Hematopoietic multipotent progenitor cell treated with erythropoietin and hydrocortisone succinate and interleukin-3 and kit ligand, for 8 days (in vitro differentiated cells): ENCODE measurements around the gene PAPLN.

Experiments
- DNase-seq: peaks from one replicate; pipeline ENCODE4 v3.0.0-alpha.2; 2015

The PAPLN gene

DNA sequence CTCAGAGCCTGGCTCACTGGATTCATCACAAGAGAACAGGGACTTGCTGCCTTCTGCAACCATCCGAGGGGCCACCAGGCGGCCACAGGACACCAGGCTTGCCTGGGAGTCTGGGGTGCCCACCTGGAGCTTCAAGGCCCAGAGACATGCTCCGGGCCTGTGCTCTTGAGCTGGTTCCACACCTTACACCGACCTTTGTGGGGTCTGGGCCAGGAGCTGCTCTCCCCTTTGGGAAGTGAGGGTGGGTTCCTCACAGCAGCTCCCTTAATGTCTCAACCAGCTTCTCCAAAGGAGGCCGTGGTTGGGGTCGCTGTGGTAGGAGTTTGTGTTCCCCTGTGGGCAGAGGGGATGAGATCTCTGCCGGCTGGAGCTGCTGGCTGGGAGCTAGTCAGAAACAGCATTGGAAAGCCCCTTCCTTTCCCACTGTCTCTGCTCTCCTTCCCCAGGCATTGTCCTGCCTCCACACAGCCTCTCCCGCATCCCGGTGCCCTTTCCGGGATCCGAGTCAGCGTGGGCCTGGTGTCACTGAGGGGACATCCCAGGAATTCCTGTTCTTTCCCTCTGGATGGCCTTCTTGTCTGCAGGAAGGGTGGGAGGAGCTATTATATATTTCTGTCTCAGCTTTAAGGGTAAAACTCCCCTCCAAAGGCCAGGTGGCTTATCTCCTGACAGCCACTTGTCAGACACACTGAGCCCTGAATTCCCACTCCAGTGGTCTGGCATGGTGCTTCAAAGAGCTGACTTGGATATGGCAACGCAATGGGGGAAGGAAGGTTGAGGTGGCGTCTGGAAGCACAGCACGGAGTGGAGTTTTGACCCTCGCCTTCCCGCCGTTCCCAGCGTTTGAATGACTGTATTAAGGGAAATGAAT, 5.1 kb upstream of the PAPLN start:
- peak; percentile 16 for DNase-seq

DNA sequence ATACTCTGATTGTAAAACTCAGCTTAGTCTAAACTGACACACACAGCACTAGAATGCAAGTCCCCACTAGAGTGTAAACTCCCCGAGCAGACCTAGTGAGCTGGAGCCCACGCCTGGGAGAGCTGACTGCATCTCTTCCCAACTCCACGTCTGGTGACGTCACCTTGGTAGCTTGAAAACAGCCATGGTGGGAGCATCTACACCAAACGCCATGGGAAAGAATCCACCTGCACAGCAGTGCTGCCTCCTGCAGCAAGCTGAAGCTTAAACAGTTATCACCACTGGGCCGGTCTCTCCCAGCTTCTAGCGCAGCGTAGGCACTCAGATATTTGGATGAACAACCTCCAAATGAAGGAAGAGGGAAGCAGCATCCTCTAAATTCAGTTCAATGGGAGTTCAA, 4.3 kb upstream of the PAPLN start:
- DNase-seq: no peak

DNA sequence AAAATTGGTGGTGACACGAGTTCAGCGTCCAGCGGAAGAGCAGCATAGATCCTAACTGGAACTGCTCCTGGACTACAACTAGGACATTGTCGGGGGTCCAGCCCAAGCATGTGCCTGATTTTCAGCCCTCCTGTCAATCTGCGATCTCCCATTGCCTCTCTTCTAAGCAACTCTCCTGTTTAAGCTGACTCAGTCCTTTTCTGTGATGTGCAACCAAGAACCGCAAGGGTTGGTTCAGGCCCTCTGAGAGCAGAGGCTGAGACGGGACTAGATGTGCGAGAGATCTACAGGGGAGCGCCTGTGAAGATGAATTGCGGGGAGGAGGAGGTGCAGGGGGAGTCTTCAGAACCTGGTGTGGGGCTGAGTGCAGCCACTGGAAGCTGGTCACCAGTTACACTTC, 3.7 kb upstream of the PAPLN start:
- DNase-seq: no peak

DNA sequence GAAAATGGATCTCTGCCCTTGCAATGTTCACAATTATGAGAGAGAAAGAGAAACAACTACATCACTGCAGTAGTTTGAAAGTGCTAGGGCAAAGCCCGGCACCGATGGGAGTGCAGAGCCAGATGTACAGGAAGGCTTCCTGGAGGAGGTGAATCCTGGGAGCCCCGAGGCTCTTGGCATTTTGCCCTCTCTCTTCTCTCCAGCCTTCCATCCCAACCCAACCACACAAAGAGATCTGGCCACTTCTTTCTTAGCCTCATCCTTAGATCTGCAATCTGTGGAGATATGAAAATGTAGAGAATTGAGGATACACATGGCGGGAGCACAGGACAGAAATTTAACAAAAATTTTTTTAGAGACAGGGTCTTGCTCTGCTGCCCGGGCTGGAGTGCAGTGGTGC, 3.3 kb upstream of the PAPLN start:
- no peak for DNase-seq

DNA sequence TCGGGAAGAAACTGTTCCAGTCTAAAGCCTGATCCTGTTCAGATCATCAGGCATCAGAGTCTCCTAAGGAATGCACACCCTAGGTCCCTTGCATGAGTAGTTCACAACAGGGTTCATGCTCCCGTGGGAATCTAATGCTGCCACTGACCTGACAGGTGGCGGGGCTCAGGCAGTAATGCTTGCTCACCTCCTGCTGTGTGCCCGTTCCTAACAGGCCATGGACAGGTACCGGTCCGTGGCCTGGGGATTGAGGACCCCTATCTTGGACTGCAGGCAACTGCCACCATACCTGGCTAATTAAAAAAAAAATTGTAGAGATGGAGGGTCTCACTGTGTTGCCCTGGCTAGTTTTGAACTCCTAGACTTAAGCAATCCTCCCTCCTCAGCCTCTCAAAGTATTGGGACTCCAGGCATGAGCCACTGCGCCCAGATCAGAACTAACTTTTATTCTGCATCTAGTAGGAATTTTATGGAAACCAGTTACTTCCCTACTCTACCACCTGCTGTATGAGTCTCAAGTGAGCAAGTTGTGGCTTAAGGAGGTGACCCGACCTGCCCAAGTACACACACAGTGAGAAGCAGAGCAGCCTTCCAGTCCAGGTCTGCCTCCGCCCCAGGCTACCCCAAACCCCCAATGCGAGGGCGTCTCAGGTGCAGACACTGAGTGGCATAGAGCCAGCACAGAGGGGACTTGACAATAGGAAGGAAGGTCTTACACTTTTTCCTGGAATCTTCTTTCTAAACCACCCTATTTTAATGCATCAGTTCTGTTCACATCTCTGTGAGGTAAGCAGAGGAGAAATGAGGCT, 2.5 kb upstream of the PAPLN start:
- no peak for DNase-seq

DNA sequence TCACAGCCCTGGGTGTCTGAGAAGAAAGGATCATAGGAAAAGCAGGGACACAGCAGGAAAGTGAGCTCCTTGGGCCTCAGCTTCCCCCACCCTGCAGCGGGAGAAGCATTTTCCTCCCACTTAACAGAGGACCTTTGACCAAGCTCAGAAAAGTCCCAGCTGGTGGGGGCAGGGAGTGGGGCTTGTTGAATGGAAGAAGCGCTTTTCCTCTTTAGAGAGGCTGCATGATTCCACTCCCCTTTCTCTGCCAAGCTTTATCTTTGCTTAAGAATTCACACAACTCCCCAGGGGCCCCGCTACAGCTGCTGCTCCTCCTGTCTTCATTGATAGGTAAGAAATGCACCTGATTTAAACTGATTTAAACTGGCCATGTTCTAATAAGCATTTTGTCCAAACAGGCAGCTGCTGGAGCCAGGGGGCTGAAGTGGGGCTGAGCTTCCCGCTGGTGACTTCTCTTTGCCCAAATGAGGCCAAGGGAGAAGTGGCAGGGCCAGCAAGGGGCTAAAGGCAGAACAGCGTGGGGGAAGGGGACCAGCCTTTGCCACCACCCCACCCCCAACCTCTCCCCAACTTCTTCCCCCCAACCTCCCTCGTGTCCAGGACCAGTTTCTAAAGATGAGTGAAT, 1.7 kb upstream of the PAPLN start:
- no peak for DNase-seq

DNA sequence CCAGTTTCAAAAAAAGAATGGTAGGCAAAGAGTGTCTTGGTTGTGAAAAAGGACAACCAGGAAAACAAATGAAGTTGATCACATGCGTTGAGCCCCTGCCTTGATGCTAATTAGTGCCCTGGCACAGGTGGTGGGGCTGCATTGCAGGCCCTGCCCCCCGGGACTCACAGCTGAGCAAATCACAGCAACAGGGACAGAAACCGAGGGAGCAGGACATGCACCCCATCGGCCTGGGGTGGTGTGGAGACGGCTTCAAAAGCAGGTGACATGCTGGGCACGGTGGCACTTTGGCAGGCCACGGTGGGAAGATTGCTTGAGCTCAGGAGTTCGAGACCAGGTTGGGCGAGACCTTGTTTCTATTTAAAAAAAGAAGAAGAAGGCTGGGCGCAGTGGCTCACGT, 1.1 kb upstream of the PAPLN start:
- no peak for DNase-seq

DNA sequence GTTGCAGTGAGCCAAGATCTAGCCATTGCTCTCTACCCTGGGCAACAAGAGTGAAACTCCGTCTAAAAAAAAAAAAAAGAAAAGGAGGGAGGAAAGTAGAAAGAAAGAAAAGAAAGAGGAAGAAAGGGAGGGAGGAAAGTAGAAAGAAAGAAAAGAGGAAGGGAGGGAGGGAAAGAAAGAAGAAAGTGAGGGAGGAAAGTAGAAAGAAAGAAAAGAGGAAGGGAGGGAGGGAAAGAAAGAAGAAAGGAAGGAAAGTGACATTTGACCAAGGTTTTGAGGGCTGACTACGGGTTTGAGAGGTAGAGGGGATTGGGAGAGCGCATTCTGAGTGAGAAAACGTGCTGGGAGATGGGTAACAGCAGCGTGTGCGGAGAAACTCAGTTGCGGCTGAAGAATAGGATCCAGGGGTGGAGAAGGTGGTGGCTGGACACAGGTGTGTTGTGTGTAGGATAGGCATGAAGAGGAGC, 521 bp upstream of the PAPLN start:
- DNase-seq: no peak

DNA sequence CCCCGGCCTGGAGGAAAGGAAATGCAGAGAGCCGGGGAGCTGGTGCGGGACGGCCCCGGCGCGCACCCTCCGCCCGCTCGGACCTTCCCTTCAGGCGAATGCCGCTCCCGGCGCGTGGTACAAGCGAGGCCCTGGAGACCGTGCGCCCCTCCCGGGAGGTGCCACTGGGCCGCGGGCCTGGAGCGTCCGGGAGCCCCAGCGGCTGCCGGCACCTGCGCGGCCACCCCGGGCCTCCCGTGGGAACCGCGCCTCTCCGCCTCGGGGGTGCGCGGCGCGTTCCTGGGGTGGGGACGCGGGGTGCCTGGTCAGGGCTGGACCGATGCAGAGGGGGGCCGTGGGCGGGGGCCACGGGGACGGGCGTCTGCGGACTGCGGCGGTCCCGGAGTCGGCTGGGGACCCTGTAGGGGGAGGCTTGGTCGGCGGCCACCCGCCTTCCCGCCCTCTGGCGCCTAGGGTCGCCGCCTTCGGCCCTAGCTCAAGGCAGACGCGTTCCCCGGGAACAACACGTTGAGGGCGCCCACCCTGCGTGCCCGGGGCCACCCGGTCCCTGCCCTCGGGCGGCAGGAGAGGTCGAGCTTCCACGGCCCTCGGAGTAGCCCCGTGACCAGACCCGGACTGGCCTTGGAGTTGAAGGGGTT, 599 bp downstream of the PAPLN start:
- DNase-seq: no peak

DNA sequence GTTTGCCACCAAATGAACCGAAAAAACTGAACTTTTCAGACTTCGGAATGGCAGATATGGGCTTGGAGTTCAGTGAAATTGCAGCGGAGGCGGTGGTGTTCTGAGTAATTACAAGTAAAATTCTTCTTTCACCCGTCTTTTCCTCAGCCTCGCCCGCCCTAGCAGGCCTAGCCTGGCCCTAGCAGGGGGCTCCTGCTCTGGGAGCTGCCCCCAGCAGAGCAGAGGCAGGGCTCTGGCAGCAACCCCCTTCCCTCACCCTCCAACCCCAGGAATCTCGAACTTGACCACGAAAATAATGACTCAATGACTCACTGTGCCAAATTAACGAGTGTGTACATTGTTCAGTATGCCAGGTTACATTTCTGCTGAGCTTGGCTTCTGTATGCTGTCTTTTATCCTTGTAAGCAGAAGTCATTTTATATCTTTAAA, 1.1 kb downstream of the PAPLN start:
- DNase-seq: no peak

DNA sequence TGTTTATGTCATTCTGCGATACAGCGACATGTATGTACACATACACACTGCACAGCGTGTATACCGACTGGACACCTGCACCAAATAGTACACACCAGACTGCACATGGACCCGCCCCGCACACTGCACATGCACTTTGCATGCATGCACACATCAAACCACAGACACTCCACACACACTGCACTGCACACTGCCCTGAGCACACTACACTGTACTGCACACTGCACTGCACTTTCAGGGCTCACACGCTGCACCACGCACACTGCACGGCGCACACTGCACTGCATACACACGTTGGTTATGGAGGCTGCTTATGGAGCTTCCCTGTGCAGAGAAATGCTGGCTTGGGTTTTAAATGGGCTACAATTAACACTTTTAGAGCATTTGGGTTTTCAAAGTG, 1.6 kb downstream of the PAPLN start:
- DNase-seq: no peak

DNA sequence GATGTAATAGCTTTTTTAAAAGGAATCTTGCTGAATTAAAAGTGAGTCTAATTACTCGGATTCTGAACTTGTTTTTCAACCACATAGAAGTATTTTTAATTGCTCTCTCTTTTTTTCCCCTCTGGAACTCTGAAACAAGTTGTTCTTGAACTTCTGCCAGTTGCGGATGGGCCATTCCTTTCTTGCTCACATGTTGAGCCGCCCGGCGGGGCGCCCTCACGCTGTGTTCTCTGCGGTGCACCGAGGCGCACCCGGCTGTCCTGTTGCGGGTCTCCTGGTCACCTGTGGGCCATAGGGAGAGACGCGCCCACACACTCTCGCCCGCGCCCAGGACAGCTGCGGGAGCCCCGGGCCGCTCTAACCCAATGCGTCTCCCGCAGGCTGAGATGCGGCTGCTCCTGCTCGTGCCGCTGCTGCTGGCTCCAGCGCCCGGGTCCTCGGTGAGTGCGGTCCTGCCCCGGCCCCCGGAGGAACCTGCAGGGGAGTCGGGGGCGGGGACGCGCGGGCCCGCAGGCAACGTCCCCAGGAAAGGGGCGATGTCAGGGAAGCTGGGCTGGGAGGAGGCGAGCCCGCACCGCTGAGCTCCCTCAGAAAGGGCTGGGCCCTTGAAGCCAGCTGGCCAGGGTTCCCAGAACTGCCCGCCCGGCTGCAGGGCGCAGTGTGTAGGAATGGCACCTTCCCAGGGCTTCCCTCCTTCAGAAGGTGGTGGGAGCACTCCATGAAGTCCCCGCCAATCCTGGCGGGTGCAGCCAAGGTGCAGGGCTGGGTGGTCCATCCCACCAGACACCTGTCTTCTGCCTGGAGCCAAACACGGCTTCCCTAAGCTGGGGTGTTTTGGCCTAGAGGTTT, 2.3 kb downstream of the PAPLN start:
- DNase-seq: no peak

DNA sequence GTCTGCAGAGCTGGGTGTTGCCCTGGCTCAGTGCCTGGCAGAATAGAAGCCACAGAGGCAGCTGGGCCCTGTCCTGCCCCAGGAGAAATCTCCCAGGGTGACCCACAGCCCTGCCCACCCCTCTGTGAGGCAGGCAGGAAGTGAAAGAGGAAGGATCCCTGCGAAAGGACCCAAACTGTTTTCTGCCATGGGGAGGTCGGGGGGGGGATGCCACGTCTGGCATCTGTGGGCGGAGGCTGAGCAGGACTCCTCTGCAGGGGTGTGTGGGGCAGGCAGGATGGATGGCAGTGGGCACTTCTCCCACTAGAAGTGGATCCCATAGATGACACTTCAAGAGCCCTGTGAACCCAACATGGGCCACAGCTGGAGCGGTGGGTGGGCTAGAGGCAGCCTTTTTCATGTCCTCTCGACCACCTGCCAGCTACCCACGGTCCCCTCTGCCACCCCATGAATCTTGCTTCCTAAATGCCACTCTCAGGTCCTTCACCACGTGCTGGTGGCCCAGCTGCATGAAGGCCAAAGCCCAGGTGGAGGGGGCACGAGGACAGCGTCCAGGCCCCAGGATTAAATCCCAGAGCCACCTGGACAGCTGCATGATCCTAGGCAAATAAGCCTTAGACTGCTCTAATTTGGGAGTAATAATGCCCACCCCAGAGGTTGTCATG, 3.6 kb downstream of the PAPLN start:
- DNase-seq: no peak

DNA sequence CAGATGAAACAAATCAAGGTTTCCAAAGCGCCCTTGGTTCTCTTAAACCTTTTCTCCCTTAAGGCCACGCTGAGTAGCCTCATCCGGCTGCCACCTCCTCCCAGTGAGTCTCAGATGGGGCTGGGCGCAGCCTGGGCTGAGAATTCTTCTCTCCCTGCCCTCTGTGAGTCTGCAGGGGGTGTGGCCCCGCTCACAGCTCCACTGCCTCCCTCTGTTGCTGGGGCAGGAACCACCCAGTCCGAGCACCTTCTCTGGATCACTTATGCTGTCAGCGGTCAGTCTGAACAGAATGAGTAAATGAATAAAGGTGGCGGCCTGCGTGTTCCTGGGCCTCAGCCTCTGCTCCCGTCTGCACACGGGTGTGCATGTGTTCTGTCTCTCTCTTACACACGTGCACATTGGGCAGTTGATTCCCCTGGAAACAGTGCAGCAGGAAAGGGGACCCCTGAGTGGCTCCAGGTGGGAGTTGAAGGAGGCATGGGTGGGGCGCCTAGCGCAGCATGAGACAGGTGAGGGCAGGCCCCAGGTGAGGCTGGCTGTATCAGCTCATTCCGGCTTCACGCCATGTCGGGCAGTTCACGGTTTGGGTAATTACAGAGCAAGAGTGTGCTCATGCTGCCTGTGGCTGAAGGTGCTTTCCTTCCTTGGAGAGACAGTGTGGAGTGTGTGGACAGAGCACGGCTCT, 4.3 kb downstream of the PAPLN start:
- DNase-seq: no peak

DNA sequence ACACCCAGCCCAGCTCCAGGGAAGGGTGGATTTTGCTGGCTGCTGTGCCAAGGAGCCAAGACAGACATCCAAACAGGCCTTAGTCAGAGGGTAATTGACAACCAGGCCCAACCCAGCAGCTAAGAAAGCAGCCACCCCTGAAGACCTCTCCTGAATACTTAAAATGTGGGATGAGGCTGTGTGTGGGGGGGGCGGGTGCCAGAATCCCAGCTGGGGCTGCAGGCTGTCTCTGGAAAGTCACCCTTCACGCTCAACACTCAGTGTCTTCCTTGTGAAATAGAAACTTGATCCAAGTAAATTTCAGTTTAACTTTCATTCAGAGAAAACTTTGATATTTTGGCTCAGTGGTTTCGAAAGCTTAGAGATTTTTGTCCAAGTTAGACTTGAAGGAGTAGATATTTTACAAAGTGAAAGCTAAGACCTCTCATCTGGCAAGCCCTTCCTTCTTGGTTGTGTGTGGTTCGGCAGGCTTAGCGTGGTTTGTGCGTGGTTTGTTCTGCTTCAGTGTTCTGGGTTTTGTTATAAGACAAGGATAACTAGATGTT, 5.1 kb downstream of the PAPLN start:
- DNase-seq: no peak

DNA sequence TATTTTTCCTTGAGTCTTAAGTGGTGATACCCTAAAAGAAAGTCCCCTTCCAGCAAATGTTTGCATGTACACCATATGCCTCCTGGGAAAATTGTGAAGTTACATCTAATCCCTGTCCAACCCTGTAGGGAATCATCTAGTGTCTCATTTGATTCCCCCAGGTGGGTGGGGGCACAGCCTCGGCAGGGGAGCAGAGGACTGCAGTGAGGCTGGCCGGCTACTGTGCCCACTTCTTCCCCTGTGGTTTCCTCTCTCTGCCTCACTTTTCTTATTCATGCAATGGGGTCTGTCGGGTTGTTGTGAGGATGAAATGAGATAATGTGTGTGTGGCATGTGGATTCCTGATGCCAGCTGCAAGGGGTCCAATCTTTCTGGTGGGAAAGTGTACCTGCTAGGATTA, 6.0 kb downstream of the PAPLN start:
- DNase-seq: no peak

DNA sequence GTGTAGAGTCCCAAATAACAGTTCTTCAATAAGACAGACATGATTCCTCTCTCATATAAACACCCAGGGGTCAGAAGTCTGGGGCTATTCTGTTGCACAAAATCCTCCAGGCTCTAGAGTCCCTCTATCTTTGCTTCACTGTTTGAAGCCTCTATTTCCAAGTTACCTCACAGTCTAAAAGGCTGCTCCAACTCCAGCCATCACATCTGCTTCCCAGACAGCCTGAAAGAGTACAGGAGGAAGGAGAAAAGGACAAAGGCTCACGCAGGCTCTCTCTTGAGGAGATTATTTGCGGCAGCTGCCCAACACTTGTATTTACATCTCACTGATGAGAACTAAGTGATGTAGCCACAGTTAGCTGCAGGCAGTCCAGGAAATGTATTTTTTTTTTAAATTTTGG, 6.4 kb downstream of the PAPLN start:
- no peak for DNase-seq

DNA sequence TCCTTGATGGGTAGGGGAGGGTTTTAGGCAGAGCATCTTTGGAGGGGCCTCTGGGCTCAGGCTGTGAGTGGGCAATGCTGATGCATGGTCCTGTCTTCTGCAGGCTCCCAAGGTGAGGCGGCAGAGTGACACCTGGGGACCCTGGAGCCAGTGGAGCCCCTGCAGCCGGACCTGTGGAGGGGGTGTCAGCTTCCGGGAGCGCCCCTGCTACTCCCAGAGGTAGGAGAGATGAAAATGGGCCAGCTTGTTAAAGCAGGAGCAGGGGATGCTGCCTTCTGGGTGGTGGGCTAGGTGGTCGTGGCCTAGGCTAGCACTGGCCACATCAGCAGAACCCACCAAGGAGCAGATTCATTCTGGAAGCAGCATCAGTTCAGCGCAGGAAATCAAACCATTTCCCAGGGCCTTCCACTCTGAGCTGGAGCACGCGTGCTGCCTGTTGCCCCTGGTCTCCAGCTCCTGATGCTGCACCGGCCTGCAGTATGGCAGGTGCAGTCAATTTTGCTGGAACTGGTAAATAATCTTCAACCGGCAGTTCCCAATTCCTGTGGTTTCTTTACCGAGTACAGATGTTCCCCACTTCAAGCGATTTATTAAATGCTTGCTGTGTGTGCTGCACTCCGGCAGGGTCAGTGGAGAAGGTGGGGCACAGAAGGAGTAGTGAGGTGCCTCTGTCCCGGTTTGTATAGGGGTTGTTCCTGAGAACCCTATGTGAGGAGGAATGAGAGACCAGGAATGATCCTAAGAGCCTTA, 7.4 kb downstream of the PAPLN start:
- DNase-seq: no peak

DNA sequence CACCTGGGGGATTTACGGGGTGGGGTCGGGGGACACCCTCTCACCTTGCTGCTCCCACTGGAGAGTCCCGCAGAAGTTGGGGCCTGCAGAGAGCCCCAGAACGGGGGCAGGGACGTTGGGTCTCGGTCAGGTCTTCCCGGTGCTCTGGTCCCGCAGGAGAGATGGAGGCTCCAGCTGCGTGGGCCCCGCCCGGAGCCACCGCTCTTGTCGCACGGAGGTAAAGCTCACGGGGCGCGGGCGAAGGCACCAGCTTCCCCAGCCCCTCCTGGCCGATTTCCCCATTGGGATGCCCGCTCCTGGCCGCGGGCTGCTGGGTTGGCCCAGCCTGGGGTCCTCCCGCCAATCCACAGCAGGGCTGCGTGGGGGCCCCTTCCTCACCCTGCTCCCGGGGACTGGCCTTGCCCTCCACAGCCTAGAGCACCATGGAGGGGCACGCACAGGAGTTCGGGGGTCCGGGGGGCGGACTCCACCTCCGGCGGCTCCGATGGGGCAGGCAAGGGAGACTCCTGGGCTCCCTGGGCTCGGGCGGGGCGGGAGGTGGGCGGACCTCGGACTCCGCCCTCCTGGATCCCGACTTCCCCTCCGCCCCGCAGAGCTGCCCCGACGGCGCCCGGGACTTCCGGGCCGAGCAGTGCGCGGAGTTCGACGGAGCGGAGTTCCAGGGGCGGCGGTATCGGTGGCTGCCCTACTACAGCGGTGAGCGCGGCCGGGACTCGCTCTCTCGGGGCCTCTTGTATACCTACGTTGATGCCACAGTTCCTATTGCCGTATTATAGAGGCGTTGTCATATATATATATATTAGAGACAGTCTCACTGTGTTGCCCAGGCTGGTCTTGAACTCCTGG, 8.4 kb downstream of the PAPLN start:
- peak; percentile 45 for DNase-seq
